ENCODE measurements around the gene KCTD5. TPM values are rescaled to one million over a fixed set of nuclear protein-coding genes. Genes with fewer than 3 reads are reported as not detected.

Gene KCTD5
- total RNA-seq, 1 donor from 2014 or later: 27.3 TPM

DNA sequence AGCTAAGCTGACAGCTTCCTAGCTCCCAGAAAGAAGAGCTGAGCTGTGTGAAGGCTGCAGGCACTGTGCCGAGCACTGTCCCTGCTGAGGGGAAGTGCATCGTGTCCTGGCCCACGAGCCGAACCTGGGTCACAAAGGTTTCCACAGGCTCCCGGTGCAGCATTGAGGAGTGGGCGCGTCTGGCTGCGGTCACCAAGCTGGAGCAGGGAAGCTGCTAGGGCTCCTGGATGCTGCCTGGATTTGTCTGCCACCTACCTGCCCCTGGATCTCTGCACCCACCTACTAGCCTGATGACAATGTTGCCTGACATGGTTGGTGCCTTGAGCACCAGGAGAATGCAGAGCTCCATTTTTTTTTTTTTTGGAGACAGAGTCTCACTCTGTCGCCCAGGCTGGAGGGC, 63.6 kb downstream of the KCTD5 start:
- Mint-ChIP-seq H3K36me3 (ENCODE audit: low read depth) (peaks cover 2% of the 10 kb centered on the region), H3K9me3 (ENCODE audit: low read depth) (no peaks in the 10 kb centered on the region), H3K27me3 (ENCODE audit: low read depth) (no peaks in the 10 kb centered on the region), H3K4me1 (ENCODE audit: low read depth) (peaks cover 4% of the 10 kb centered on the region), H3K27ac (ENCODE audit: unreplicated experiment) (no peak overlapping the region), H3K4me3 (ENCODE audit: unreplicated experiment) (no peak overlapping the region)
- no peak for TF ChIP-seq CTCF (IDR thresholded peaks at IDR 0.05)
- DNase-seq (ENCODE audit: low spot score): no peak

DNA sequence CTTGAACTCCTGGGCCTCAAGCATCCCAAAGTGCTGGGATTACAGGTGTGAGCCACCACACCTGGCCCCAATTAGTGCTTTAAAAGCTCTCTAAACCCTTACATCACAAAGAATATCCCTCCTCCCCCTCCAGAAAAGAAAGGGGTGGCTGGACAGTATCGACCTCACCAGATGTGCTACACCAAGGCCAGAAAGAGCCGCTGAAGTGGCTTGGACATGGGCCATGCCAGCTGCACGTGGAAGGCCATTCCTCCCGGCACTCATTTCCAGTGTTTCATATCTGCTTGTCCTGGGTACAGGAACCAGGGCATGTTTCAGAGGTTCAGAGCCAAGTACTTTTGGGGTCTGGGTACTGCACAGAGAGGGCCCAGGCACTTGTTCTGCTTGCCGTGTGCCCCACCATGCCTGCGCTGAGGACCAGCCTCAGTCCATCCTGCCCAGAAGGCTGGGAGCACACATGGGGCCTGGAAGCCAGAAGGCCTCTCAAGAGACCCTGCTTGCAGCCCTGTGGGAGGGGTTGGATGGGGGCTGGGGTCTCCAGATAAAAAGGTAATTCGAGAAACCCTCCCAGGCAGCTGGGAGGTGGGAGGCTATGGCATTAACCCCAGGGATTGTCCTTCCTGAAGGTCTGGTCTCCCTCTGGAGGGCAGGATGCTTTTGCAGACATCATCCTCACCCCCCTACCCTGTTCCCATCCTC, 66.6 kb downstream of the KCTD5 start:
- peaks cover 16% of the 10 kb centered on the region for H3K4me1 Mint-ChIP-seq (ENCODE audit: low read depth)
- H3K9me3 Mint-ChIP-seq (ENCODE audit: low read depth): no peaks in the 10 kb centered on the region
- DNase-seq (ENCODE audit: low spot score): no peak
- no peak for TF ChIP-seq CTCF (IDR thresholded peaks at IDR 0.05)
- no peak overlapping the region for H3K4me3 Mint-ChIP-seq (ENCODE audit: unreplicated experiment)
- no peaks in the 10 kb centered on the region for H3K27me3 Mint-ChIP-seq (ENCODE audit: low read depth)
- H3K27ac Mint-ChIP-seq (ENCODE audit: unreplicated experiment): no peak overlapping the region
- H3K36me3 Mint-ChIP-seq (ENCODE audit: low read depth): peaks cover 2% of the 10 kb centered on the region

- TF ChIP-seq CTCF (IDR thresholded peaks at IDR 0.05): no peak
- Mint-ChIP-seq H3K36me3 (ENCODE audit: low read depth) (peaks cover 4% of the 10 kb centered on the region), H3K4me3 (ENCODE audit: unreplicated experiment) (no peak overlapping the region), H3K27ac (ENCODE audit: unreplicated experiment) (no peak overlapping the region), H3K9me3 (ENCODE audit: low read depth) (no peaks in the 10 kb centered on the region), H3K27me3 (ENCODE audit: low read depth) (no peaks in the 10 kb centered on the region), H3K4me1 (ENCODE audit: low read depth) (peaks cover 22% of the 10 kb centered on the region)
- no peak for DNase-seq (ENCODE audit: low spot score)
Measured at GRCh38 chr16:2749476-2749875, 67.2 kb downstream of the KCTD5 start.

DNA sequence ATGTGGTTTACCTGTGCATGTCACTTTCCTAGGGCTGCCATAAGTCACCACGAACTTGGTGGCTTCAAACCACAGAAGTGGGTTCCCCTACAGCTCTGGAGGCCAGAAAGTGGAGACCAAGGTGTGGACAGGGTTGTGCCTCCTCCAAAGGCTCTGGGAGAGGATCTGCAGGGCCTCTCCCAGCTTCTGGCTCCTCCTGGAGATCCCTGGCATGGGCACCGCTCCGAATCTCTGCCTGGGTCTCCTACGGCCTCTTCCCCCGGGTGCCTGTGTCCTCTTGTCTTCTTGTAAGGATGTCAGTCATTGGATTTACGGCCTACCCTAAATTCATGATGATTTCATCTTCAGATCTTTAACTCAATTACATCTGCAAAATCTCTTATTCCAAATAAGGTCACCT, 67.6 kb downstream of the KCTD5 start:
- H3K36me3 Mint-ChIP-seq (ENCODE audit: low read depth): peaks cover 4% of the 10 kb centered on the region
- H3K9me3 Mint-ChIP-seq (ENCODE audit: low read depth): no peaks in the 10 kb centered on the region
- no peak overlapping the region for H3K4me3 Mint-ChIP-seq (ENCODE audit: unreplicated experiment)
- no peak for TF ChIP-seq CTCF (IDR thresholded peaks at IDR 0.05)
- no peaks in the 10 kb centered on the region for H3K27me3 Mint-ChIP-seq (ENCODE audit: low read depth)
- DNase-seq (ENCODE audit: low spot score): no peak
- peaks cover 26% of the 10 kb centered on the region for H3K4me1 Mint-ChIP-seq (ENCODE audit: low read depth)
- H3K27ac Mint-ChIP-seq (ENCODE audit: unreplicated experiment): no peak overlapping the region

DNA sequence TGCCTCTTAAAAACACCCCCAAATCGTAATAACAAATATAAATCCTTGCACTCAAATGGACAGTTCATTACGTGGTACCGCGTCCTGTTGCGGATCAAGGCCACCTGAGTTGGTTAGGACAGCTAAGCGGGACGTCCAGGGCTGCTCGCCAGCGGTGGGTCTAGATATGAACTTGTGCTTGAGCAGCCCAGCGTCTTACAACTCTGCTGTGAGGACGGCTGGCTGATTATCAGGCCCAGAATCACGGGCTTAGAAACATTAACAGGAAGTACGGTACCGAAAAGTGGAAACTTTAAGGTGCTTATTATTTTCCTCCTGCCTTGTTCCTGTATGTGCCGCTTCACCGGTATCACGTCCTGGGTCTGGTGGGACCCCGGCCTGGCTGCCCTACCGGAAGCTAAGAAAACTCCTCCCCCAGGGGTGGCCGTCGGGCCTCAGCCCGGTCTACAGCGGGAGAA, 69.3 kb downstream of the KCTD5 start:
- no peaks in the 10 kb centered on the region for H3K9me3 Mint-ChIP-seq (ENCODE audit: low read depth)
- H3K27me3 Mint-ChIP-seq (ENCODE audit: low read depth): no peaks in the 10 kb centered on the region
- H3K4me3 Mint-ChIP-seq (ENCODE audit: unreplicated experiment): peak overlapping the region; percentile 92
- no peak for DNase-seq (ENCODE audit: low spot score)
- H3K4me1 Mint-ChIP-seq (ENCODE audit: low read depth): peaks cover 42% of the 10 kb centered on the region
- H3K36me3 Mint-ChIP-seq (ENCODE audit: low read depth): peaks cover 7% of the 10 kb centered on the region
- no peak for TF ChIP-seq CTCF (IDR thresholded peaks at IDR 0.05)
- peak overlapping the region; percentile 99 for H3K27ac Mint-ChIP-seq (ENCODE audit: unreplicated experiment)
